DOHH2 (cell line): ENCODE results near the gene SUMO4.

ENCODE experiments used
- EZH2phosphoT487 ChIP-seq: fragments of 200-600 bp; sonication (generic); IDR thresholded peaks from 2 replicates; pipeline ENCODE4 v1.6.1; 2017; ENCODE audit warnings: borderline replicate concordance, mild to moderate bottlenecking, antibody characterized with exemption, low read length, moderate library complexity, mixed read lengths
- TF ChIP-seq, protein P1 (sequence below): fragments of 200-600 bp; sonication (generic); IDR thresholded peaks from one replicate; pipeline ENCODE4 v1.5.1; 2014; ENCODE audit warnings: antibody characterized with exemption, mild to moderate bottlenecking, low read depth, low read length; ENCODE audit not compliant: poor library complexity, severe bottlenecking

DNA sequence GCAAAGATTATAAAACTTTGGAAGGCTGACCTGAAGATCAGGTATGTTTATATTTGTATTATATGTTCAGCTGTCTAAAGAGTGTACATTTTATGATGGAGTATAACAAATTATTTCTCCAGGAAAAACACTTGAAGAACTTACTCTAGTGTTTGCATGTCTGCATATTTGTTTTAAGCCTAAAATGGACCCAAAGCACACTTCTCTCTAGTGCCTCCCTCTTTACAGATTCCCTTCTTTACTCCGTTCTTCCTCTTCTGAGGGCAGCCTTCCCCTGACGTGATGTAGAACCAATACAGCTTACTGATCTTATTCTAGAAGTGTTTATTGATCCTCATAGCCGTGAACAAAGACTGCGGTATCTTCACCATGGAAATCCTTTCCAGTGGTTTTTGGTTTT is 13.9 kb downstream of the SUMO4 start:
- TF ChIP-seq EZH2phosphoT487 = no peak
- TF ChIP-seq, protein P1, sequence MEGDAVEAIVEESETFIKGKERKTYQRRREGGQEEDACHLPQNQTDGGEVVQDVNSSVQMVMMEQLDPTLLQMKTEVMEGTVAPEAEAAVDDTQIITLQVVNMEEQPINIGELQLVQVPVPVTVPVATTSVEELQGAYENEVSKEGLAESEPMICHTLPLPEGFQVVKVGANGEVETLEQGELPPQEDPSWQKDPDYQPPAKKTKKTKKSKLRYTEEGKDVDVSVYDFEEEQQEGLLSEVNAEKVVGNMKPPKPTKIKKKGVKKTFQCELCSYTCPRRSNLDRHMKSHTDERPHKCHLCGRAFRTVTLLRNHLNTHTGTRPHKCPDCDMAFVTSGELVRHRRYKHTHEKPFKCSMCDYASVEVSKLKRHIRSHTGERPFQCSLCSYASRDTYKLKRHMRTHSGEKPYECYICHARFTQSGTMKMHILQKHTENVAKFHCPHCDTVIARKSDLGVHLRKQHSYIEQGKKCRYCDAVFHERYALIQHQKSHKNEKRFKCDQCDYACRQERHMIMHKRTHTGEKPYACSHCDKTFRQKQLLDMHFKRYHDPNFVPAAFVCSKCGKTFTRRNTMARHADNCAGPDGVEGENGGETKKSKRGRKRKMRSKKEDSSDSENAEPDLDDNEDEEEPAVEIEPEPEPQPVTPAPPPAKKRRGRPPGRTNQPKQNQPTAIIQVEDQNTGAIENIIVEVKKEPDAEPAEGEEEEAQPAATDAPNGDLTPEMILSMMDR = no peak
